ENCODE measurements around the gene AZIN2.
A peak's percentile ranks its signal among the peaks of the same experiment; 100 is the strongest.
"Not testable (repeated sequence)": the region's sequence is repeated elsewhere in the genome, so short reads cannot be mapped to it uniquely, and the experiment has no call there.

AZIN2 gene

GRCh38 chr1:33117440-33118085 is 36.6 kb downstream of the AZIN2 start:
- no peak for TF ChIP-seq JUND (IDR thresholded peaks at IDR 0.05; ENCODE audit: low read depth)
- in situ Hi-C loops (cut with HindIII; ENCODE audit: low pct_unique_long_range_greater_than_20kb, low sequenced_read_pairs), result no loop called here
- DNase-seq (ENCODE audit: low read depth in 1 of 2, low spot score in 1 of 2), result no peak

- in situ Hi-C loops (cut with HindIII; ENCODE audit: low pct_unique_long_range_greater_than_20kb, low sequenced_read_pairs), result no loop called here
- TF ChIP-seq JUND (IDR thresholded peaks at IDR 0.05; ENCODE audit: low read depth), result no peak
- no peak for DNase-seq (ENCODE audit: low read depth in 1 of 2, low spot score in 1 of 2)
Measured at GRCh38 chr1:33118274-33118673, 37.3 kb downstream of the AZIN2 start.

- TF ChIP-seq JUND (IDR thresholded peaks at IDR 0.05; ENCODE audit: low read depth), result no peak
- in situ Hi-C loops (cut with HindIII; ENCODE audit: low pct_unique_long_range_greater_than_20kb, low sequenced_read_pairs), result no loop called here
- DNase-seq (ENCODE audit: low read depth in 1 of 2, low spot score in 1 of 2), result no peak
Measured at GRCh38 chr1:33119050-33119449, 38.1 kb downstream of the AZIN2 start.

GRCh38 chr1:33119532-33120217 is 38.7 kb downstream of the AZIN2 start:
- no peak for DNase-seq (ENCODE audit: low read depth in 1 of 2, low spot score in 1 of 2)
- in situ Hi-C loops (cut with HindIII; ENCODE audit: low pct_unique_long_range_greater_than_20kb, low sequenced_read_pairs), result no loop called here
- no peak for TF ChIP-seq JUND (IDR thresholded peaks at IDR 0.05; ENCODE audit: low read depth)

GRCh38 chr1:33120436-33121231 is 39.7 kb downstream of the AZIN2 start:
- no peak for TF ChIP-seq JUND (IDR thresholded peaks at IDR 0.05; ENCODE audit: low read depth)
- DNase-seq (ENCODE audit: low read depth in 1 of 2, low spot score in 1 of 2), result no peak
- in situ Hi-C loops (cut with HindIII; ENCODE audit: low pct_unique_long_range_greater_than_20kb, low sequenced_read_pairs), result no loop called here

GRCh38 chr1:33121728-33122127 is 40.8 kb downstream of the AZIN2 start:
- no peak for DNase-seq (ENCODE audit: low read depth in 1 of 2, low spot score in 1 of 2)
- in situ Hi-C loops (cut with HindIII; ENCODE audit: low pct_unique_long_range_greater_than_20kb, low sequenced_read_pairs), result no loop called here
- TF ChIP-seq JUND (IDR thresholded peaks at IDR 0.05; ENCODE audit: low read depth), result no peak

- no peak for DNase-seq (ENCODE audit: low read depth in 1 of 2, low spot score in 1 of 2)
- in situ Hi-C loops (cut with HindIII; ENCODE audit: low pct_unique_long_range_greater_than_20kb, low sequenced_read_pairs), result no loop called here
- TF ChIP-seq JUND (IDR thresholded peaks at IDR 0.05; ENCODE audit: low read depth), result no peak
Measured at GRCh38 chr1:33122483-33123178, 41.7 kb downstream of the AZIN2 start.

- no peak for DNase-seq (ENCODE audit: low read depth in 1 of 2, low spot score in 1 of 2)
- TF ChIP-seq JUND (IDR thresholded peaks at IDR 0.05; ENCODE audit: low read depth), result no peak
- in situ Hi-C loops (cut with HindIII; ENCODE audit: low pct_unique_long_range_greater_than_20kb, low sequenced_read_pairs), result no loop called here
Measured at GRCh38 chr1:33123266-33123665, 42.3 kb downstream of the AZIN2 start.

- in situ Hi-C loops (cut with HindIII; ENCODE audit: low pct_unique_long_range_greater_than_20kb, low sequenced_read_pairs); DNase-seq (ENCODE audit: low read depth in 1 of 2, low spot score in 1 of 2): not testable (repeated sequence)
Measured at GRCh38 chr1:33124647-33125046, 43.7 kb downstream of the AZIN2 start.

- TF ChIP-seq JUND (IDR thresholded peaks at IDR 0.05; ENCODE audit: low read depth), result no peak
- no peak for DNase-seq (ENCODE audit: low read depth in 1 of 2, low spot score in 1 of 2)
- in situ Hi-C loops (cut with HindIII; ENCODE audit: low pct_unique_long_range_greater_than_20kb, low sequenced_read_pairs), result no loop called here
Measured at GRCh38 chr1:33126411-33127000, 45.6 kb downstream of the AZIN2 start.

GRCh38 chr1:33127001-33127823 is 46.3 kb downstream of the AZIN2 start:
- in situ Hi-C loops (cut with HindIII; ENCODE audit: low pct_unique_long_range_greater_than_20kb, low sequenced_read_pairs), result no loop called here
- no peak for TF ChIP-seq JUND (IDR thresholded peaks at IDR 0.05; ENCODE audit: low read depth)
- peak; percentile 71 to 98 for DNase-seq (ENCODE audit: low read depth in 1 of 2, low spot score in 1 of 2)
